ENCODE results near the gene CLEC16A.
A peak's percentile ranks its signal among the peaks of the same experiment; 100 is the strongest.
"Not testable (repeated sequence)": the region's sequence is repeated elsewhere in the genome, so short reads cannot be mapped to it uniquely, and the experiment has no call there.

Gene CLEC16A

GRCh38 chr16:11088074-11088730, 143.8 kb downstream of the CLEC16A start:
- DNase-seq = no peak

DNA sequence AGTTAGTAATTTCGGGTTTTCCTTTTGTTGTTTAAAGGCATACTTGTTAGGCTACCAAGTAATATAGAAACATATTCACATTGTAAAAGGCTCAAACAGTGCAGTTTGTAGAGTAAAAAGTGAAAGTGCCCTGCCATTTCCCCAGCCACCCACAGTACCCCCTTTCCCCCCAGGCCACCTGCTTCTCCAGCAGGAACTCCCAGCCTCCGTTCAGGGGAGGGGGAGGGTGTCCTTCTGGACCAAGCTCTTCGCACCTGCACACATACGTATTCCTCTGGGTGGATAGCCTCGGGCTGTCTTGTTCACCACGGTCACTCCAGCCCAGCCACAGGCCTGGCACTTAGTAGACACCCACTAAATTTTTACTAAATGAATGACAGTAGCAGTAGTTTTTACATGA, 144.5 kb downstream of the CLEC16A start:
- DNase-seq = no peak

DNA sequence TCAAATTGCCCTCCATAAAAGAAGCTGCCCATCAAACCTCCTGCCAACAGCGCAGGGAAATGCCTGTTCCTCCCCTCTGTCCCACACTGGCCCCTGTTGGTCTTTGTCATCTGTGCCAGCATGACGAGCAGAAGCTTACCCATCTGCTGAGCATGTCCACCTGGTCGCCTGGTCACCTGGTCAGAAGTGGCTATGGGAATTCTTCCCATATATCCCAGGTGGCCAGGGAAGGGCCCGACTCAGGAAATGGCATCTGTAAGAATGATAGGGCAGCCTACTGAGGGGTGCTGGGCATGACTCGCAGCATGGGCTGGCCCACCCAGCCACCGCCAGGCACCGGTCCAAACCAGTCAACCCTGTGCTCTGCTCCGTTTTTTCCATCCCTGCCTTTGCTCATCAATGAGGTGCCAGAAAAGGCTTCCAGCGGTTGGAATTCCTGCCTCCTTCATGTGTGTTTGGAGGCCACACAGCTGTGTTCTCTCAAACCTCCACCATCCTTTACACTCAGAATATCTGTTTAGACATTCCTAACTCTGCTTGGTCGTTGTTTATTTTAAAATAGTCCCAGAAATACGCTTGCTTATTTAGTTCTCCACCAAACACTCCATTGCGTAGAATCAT, 145.2 kb downstream of the CLEC16A start:
- no peak for DNase-seq

DNA sequence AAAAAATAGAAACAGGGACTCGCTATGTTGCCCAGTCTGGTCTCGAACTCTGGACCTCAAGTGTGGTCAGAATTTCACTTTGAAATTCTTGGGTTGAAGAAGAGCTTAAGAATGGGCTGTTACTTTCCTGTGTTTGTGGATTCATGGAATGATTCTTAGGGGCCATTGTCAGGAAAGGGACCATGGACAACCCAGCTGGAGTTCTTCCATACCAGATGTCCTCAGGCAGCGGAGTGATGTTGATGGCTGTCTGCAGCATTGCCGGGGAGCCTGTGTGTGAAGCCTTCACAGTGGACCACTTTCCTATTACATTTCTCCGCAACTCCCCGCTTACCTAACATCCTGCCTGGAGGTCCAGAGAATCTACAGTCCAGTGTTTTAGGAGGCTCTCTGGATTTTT, 145.9 kb downstream of the CLEC16A start:
- no peak for DNase-seq

DNA sequence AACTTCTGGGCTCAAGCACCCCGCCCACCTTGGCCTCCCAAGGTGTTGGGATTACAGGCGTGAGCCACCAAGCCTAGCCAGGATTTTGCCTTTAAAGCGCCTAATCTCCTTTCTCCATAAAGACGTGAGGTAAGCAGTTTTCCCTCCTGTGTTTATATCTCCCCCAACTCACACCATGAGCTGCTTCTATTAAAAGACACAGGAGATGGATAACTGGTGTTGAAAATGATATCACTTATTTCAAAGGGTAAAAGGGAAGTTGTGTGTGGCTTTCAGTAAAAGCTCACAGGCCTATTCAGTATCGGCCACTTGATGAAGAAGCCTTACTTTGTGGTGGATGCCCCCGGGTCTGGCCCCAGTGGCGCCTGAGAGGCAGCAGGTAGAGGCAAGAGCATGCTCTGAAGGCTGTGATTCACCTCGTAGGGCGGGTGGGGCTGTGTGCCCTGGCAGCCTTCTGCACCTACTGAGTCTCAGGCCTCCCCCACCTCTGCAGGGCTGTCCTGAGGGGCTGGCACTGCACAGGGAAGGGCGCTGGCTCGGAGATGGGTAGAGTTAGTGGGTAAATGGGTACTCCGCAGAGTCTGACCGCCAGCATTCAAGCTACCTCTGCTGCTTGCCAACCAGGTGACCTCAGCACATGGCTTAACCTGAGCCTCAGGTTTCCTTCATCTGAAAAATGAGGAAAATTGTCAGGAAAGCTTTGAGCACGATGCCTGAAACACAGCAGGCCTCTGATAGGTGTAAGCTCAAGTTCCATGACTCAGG, 146.8 kb downstream of the CLEC16A start:
- DNase-seq = no peak

DNA sequence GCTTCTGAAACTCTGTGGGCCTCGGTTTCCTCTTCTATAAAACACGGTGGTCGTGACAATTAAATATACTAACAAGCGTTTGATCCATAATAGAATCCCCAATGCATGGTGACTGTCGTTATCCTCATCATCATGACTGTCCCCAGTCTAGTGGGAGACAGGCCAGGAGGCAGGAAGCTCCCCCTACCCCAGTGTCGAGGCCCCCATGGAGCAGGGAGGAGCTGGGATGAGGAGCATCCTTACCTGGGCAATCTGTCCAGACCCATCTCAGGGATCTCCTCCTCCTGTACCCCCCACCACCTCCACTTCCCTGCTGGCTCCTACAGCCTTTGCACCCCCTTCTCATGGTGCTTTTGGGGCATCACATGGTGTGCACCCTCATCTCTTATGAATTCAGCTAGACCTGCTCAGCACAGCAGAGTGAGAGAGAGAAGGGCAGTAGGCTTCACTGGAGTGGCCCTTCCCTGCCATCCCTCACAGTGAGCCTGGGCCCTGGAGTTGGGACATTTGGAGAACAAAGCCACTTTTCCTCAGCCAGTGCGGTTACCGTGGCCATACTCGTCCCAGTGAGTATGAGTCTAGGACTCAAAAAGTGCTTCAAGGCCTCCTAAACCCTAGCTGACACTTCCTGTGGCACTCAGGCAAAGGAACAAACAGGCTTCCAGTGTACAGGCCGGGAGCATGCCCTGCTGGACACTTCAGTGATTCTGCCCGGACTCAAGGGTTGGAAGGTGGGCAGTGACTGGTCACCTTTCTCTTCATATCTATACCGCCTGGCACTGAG, 148.6 kb downstream of the CLEC16A start:
- DNase-seq = no peak

GRCh38 chr16:11093572-11094074, 149.3 kb downstream of the CLEC16A start:
- DNase-seq = no peak

DNA sequence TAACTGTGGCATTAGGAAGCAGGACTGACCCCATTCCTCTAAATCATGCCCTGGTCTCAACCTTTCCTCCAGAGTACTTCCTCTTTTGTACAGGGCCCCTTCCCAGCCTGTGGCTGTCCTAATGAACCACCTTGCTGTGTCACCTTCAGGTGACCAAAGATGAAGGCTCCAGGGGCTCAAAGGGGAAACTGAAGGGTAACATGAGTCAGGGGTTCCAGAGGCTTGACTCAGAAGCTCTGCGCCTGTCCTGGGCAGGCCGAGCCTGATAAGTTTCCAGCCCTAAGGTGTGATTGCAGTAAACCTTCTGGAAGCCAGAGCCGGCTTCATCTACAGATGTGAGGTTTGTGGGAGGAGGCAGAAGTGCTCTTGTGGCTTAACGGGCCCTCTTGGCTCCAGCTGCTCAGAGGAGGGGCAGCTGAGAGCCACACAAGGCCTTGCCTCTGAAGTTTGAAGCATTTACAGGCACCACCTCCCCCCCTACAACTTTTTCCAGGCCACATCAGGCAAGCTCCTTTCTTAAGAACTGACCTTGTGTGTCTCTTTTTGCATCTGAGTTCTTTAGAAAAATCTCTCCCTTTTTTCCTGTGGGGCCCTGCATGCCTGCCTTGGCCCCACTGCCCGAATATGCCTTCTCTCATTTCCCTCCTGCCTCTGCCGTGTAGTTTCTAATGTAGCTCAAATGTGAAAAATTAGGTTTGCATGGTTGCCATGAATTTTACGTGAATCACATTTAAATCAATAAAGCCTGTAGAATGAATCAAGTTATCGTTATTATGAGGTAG, 149.9 kb downstream of the CLEC16A start:
- DNase-seq = no peak

DNA sequence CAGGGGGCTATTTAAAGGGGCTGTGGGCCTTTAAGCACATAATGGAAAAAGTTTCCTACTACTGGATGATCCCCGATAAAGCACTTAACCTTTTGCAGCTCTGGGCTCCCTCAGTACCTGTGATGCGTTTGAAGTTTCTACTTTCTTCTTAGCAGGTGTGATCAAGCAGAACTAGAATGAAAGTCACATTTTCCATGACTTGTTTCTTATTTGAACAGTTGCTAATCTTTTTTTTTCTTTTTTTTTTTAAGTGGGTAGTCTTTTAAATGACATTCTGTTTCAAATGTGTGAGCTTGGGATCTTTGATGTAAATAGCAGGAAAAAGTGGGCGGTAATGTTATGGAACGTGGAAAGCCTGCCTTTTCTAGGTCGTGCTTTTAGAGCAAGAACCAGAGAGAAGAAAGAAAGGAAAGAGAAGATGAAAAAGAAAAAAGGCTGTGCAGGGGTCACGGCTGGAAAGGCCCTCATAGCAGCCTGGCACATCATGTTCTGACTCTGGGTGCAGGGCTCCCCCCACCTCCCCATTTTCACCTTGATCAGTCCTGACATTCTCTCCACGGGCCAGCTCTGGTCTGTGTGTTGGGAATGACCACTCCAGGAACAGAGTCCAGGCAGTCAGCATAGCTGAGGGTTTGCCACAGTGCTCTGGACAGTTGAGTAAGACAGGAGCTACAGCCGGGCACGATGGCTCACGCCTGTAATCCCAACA, 150.6 kb downstream of the CLEC16A start:
- no peak for DNase-seq

DNA sequence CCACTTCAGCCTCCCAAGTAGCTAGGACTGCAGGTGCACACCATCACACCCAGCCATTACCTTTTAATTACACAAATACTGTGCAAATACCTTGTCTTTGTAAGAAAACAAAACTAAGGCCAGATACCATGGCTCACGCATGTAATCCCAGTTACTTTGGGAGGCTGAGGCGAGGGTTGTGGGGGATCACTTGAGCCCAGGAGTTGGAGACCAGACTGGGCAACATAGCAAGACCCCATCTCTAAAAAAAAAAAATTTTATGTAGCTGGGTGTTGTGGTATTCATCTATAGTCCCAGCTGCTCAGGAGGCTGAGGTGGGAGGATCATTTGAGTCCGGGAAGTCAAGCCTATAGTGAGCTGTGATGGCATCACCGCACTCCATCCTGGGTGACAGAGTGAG, 151.6 kb downstream of the CLEC16A start:
- DNase-seq = no peak

GRCh38 chr16:11097094-11097786, 152.9 kb downstream of the CLEC16A start:
- no peak for DNase-seq

DNA sequence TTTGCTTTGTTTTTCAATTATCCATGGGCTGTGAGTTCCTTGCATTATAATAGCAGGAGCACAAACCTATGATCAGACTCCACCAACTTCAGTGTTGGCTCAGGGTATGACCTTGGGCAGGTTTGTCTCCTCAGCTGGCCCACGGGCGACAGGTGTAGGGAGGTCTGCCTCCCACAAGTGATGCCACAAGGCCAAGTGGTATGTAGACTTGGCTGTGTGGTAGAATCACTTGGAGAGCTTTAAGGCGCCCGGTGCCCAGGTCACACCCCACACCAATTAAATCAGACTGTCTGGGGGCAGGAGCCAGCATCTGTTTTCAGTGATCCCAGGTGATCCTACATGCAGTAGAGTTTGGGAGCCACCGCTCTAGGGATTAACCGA, 153.4 kb downstream of the CLEC16A start:
- no peak for DNase-seq

- DNase-seq = no peak
Measured at GRCh38 chr16:11098601-11099390, 154.4 kb downstream of the CLEC16A start.

DNA sequence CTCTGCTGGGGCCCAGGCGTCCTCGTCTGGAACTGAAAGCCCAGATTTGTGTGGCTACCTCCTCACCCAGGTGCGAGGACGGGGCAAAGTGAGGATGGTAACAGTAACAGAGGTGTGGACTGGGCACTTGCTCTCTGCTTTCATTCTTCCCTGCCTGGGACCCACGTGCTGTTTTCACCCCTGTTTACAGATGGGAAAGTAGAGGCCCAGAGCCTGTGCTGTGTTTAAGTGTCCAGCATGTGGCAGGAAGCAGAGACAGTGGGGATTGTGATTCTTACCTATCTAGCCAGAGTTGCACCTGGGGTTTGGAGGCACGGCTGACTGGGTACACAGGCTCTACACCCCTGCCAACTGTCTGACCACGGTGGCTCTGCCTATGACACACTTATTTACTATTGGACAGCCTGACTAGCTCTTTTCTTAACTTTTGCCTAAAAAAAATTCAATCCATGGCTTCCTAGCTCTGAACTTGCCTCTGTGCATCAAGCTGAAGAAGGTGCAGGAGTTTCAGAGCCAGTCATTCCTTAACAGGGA, 155.4 kb downstream of the CLEC16A start:
- no peak for DNase-seq

GRCh38 chr16:11100239-11100750, 155.9 kb downstream of the CLEC16A start:
- peak; percentile 59 to 82 for DNase-seq

GRCh38 chr16:11101283-11101682, 156.9 kb downstream of the CLEC16A start:
- no peak for DNase-seq

DNA sequence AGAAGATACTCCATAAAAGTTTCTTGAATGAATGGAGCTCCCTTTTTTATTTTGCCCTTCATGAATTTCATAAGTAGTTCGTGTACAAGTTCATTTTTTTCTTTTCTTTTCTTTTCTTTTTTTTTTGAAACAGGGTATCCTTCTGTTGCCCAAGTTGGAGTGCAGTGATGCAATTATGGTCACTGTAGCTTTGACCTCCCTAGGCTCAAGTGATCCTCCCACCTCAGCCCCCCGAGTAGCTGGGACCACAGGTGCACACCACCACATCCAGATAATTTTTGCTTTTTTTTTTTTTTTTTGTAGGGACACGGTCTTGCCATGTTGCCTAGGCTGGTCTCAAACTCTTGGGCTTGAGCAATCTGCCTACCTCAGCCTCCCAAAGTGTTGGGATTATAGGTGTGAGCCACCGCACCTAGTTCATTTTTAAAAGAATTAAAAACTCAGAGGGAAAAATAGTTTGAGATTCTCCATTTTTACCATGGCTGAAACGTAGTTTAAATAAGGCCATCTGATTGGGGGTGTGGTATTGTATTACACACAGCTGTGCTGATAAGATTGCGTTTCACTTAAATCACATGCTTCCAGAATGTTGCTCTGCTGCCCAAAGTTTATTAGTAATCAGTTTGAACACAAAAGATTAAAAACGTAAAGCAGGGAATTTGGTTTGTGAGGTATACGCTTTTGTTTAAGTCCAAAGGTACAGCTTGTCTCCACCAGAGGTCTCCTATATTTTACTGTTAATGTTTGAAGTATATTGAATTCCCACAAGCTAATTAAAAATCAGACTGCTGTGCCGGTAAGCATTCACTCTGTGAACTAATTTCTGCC, 157.5 kb downstream of the CLEC16A start:
- no peak for DNase-seq

GRCh38 chr16:11102523-11102898, 158.1 kb downstream of the CLEC16A start:
- no peak for DNase-seq

GRCh38 chr16:11103301-11103700, 158.9 kb downstream of the CLEC16A start:
- not testable (repeated sequence) for DNase-seq

Data from NCI-H446 (cell line).